DND-41 (cell line): ENCODE data around the gene KIF1A.
"Not testable (repeated sequence)": the region's sequence is repeated elsewhere in the genome, so short reads cannot be mapped to it uniquely, and the experiment has no call there.

Experiments used
- ATAC-seq: fragments of 200-7000 bp; cut with Tn5 transposase; 3 replicates; pipeline ENCODE4 v1.9.1; 2021; ENCODE audit warnings: low read depth; ENCODE audit not compliant: insufficient read depth
- DNase-seq: peaks from one replicate; pipeline ENCODE4 v3.0.0-alpha.2; 2020
- H2AFZ ChIP-seq: 2 replicates; pipeline ENCODE4 v1.6.0; 2012; ENCODE audit warnings: low read depth, low read length
- H3K27ac ChIP-seq: 2 replicates; pipeline ENCODE4 v1.5.1; 2012; ENCODE audit warnings: low read length, inconsistent platforms
- H3K27me3 ChIP-seq: fragments of 200-600 bp; sonication (generic); 2 replicates; pipeline ENCODE4 v1.6.0; 2012; ENCODE audit warnings: low read length, mild to moderate bottlenecking, inconsistent platforms; ENCODE audit not compliant: insufficient read depth, poor library complexity
- H3K36me3 ChIP-seq: 2 replicates; pipeline ENCODE4 v1.5.1; 2012; ENCODE audit warnings: low read length, inconsistent platforms; ENCODE audit not compliant: insufficient read depth
- H3K4me1 ChIP-seq: 2 replicates; pipeline ENCODE4 v1.5.1; 2012; ENCODE audit warnings: mild to moderate bottlenecking, low read length; ENCODE audit not compliant: insufficient read depth
- H3K4me2 ChIP-seq: 2 replicates; pipeline ENCODE4 v1.6.0; 2012; ENCODE audit warnings: mild to moderate bottlenecking, moderate library complexity, low read length, inconsistent platforms; ENCODE audit not compliant: insufficient read depth
- H3K4me3 ChIP-seq, 2 experiments: fragments of 200-600 bp in 1 of 2; shearing (Covaris generic) in 1 of 2; 2 replicates each; pipeline ENCODE4 v1.5.1; 2012 to 2016; ENCODE audit warnings: inconsistent platforms in 2 of 2, low read length in 2 of 2, mild to moderate bottlenecking in 2 of 2, low read depth in 1 of 2, moderate library complexity in 1 of 2
- H3K79me2 ChIP-seq: 2 replicates; pipeline ENCODE4 v1.6.0; 2012; ENCODE audit warnings: low read length, inconsistent platforms; ENCODE audit not compliant: insufficient read depth
- H3K9ac ChIP-seq: 2 replicates; pipeline ENCODE4 v1.6.0; 2012; ENCODE audit warnings: low read depth, mild to moderate bottlenecking, inconsistent platforms, low read length, moderate library complexity
- H3K9me3 ChIP-seq: 2 replicates; pipeline ENCODE4 v1.5.1; 2012; ENCODE audit warnings: low read length, moderate library complexity, mild to moderate bottlenecking, inconsistent platforms; ENCODE audit not compliant: insufficient read depth, severe bottlenecking
- H4K20me1 ChIP-seq: 2 replicates; pipeline ENCODE4 v1.6.0; 2012; ENCODE audit warnings: low read length; ENCODE audit not compliant: insufficient read depth
- EZH2 ChIP-seq: IDR thresholded peaks from 3 replicates; pipeline ENCODE4 v1.6.1; 2012; ENCODE audit warnings: borderline replicate concordance, low read depth, mild to moderate bottlenecking, moderate library complexity, low read length, inconsistent platforms; ENCODE audit not compliant: severe bottlenecking
- TF ChIP-seq, protein P1 (sequence below): IDR thresholded peaks from 2 replicates; pipeline ENCODE4 v1.5.1; 2012; ENCODE audit warnings: borderline replicate concordance, low read length, moderate library complexity, mild to moderate bottlenecking; ENCODE audit not compliant: poor library complexity, severe bottlenecking; ENCODE audit errors: extremely low read depth

The KIF1A gene

GRCh38 chr2:240847817-240848216 lies 27.8 kb upstream of the KIF1A start:
- no peak for ATAC-seq
- Histone ChIP-seq H3K27me3 (peaks cover 8% of the 10 kb centered on the region), H3K79me2 (no peaks in the 10 kb centered on the region), H3K4me2 (no peak overlapping the region), H3K36me3 (no peaks in the 10 kb centered on the region), H3K4me3 (no peak overlapping the region), H3K9me3 (no peaks in the 10 kb centered on the region), H3K27ac (no peak overlapping the region), H2AFZ (no peak overlapping the region), H4K20me1 (no peaks in the 10 kb centered on the region), H3K9ac (no peak overlapping the region), H3K4me1 (no peaks in the 10 kb centered on the region)
- TF ChIP-seq, protein P1, sequence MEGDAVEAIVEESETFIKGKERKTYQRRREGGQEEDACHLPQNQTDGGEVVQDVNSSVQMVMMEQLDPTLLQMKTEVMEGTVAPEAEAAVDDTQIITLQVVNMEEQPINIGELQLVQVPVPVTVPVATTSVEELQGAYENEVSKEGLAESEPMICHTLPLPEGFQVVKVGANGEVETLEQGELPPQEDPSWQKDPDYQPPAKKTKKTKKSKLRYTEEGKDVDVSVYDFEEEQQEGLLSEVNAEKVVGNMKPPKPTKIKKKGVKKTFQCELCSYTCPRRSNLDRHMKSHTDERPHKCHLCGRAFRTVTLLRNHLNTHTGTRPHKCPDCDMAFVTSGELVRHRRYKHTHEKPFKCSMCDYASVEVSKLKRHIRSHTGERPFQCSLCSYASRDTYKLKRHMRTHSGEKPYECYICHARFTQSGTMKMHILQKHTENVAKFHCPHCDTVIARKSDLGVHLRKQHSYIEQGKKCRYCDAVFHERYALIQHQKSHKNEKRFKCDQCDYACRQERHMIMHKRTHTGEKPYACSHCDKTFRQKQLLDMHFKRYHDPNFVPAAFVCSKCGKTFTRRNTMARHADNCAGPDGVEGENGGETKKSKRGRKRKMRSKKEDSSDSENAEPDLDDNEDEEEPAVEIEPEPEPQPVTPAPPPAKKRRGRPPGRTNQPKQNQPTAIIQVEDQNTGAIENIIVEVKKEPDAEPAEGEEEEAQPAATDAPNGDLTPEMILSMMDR: no peak
- TF ChIP-seq EZH2: no peak
- DNase-seq: no peak

- no peak for TF ChIP-seq EZH2
- TF ChIP-seq, protein P1: no peak
- H3K79me2 ChIP-seq: no peaks in the 10 kb centered on the region
- peaks cover 8% of the 10 kb centered on the region for H3K27me3 ChIP-seq
- no peak overlapping the region for H2AFZ ChIP-seq
- no peaks in the 10 kb centered on the region for H3K9me3 ChIP-seq
- H3K4me1 ChIP-seq: no peaks in the 10 kb centered on the region
- no peaks in the 10 kb centered on the region for H3K36me3 ChIP-seq
- H3K4me2 ChIP-seq: no peak overlapping the region
- H4K20me1 ChIP-seq: no peaks in the 10 kb centered on the region
- DNase-seq (no peak), ATAC-seq (no peak)
- H3K4me3 ChIP-seq: no peak overlapping the region
- H3K9ac ChIP-seq: no peak overlapping the region
- H3K27ac ChIP-seq: no peak overlapping the region
These were observed 27.0 kb upstream of the KIF1A start for GRCh38 chr2:240846873-240847595.

- H3K79me2 ChIP-seq: not testable (repeated sequence)
These were observed 26.3 kb upstream of the KIF1A start for GRCh38 chr2:240846309-240846708.

GRCh38 chr2:240840435-240841060 lies 20.5 kb upstream of the KIF1A start:
- H3K4me1 ChIP-seq: no peaks in the 10 kb centered on the region
- H3K27me3 ChIP-seq: peaks cover 12% of the 10 kb centered on the region
- no peak overlapping the region for H2AFZ ChIP-seq
- H3K4me3 ChIP-seq: no peak overlapping the region
- H3K27ac ChIP-seq: no peak overlapping the region
- TF ChIP-seq, protein P1: peak; percentile 53
- TF ChIP-seq EZH2: no peak
- H3K9ac ChIP-seq: no peak overlapping the region
- H3K79me2 ChIP-seq: no peaks in the 10 kb centered on the region
- no peaks in the 10 kb centered on the region for H3K36me3 ChIP-seq
- DNase-seq (peak; percentile 15), ATAC-seq (peak; percentile 58; the same call in 1 of the 3 replicates)
- no peak overlapping the region for H3K4me2 ChIP-seq
- H3K9me3 ChIP-seq: no peaks in the 10 kb centered on the region
- peaks cover 7% of the 10 kb centered on the region for H4K20me1 ChIP-seq

More at GRCh38 chr2:240846309-240846708, 26.3 kb upstream of the KIF1A start:
- not testable (repeated sequence) for H3K4me2 ChIP-seq, H4K20me1 ChIP-seq, ATAC-seq, H3K27me3 ChIP-seq, H3K4me1 ChIP-seq, H3K4me3 ChIP-seq, H3K27ac ChIP-seq, H3K9ac ChIP-seq, H3K36me3 ChIP-seq, H3K9me3 ChIP-seq, DNase-seq, H2AFZ ChIP-seq
